H1 (cell line): Measurements from ENCODE around the gene DBNL. TPM values are rescaled to one million over a fixed set of nuclear protein-coding genes. Genes with fewer than 3 reads are reported as not detected.
A peak's percentile ranks its signal among the peaks of the same experiment; 100 is the strongest.
"Not testable (repeated sequence)": the region's sequence is repeated elsewhere in the genome, so short reads cannot be mapped to it uniquely, and the experiment has no call there.

Experiments used
- CTCF ChIA-PET: fragments of 300-600 bp; sonication (Branson Sonifier 250); formaldehyde crosslinking; loops from one replicate; lab custom pipeline; 2021; ENCODE audit not compliant: partially characterized antibody; lab: Charles Lee
- POLR2A ChIA-PET: fragments of 300-600 bp; sonication (Branson Sonifier 250); formaldehyde crosslinking; loops from one replicate; lab custom pipeline; 2021; ENCODE audit warnings: inconsistent platforms; ENCODE audit not compliant: partially characterized antibody; lab: Charles Lee
- DNase-seq, 2 experiments: peaks; one replicate each; pipeline versions ENCODE4 v3.0.0 to v3.0.0-alpha.2; 2010 to 2022; ENCODE audit warnings: low spot score in 2 of 2, low read depth in 1 of 2, mixed read lengths in 1 of 2
- FAIRE-seq: peaks from 2 replicates; lab custom pipeline; 2011; peaks lifted over from hg19 to GRCh38; lab: Jason Lieb, UNC
- H2AFZ ChIP-seq: 2 replicates; pipeline ENCODE4 v1.8.1; 2012; ENCODE audit warnings: low read length, inconsistent platforms
- H2AK5ac ChIP-seq: 2 replicates; pipeline ENCODE4 v1.6.1; 2013; ENCODE audit warnings: low read depth, low read length
- H2BK120ac ChIP-seq: replicated peaks from 2 replicates; pipeline ENCODE3; 2013; ENCODE audit warnings: low read depth, low read length, inconsistent platforms
- H2BK12ac ChIP-seq: 2 replicates; pipeline ENCODE4 v1.6.1; 2013; ENCODE audit warnings: low read depth, low read length
- H2BK15ac ChIP-seq: 2 replicates; pipeline ENCODE4 v1.6.1; 2013; ENCODE audit warnings: low read length
- H2BK20ac ChIP-seq: 2 replicates; pipeline ENCODE4 v1.6.1; 2013; ENCODE audit warnings: low read length
- H2BK5ac ChIP-seq: 2 replicates; pipeline ENCODE4 v1.6.1; 2013; ENCODE audit warnings: low read depth, low read length
- H3K14ac ChIP-seq: 2 replicates; pipeline ENCODE4 v1.6.1; 2013; ENCODE audit warnings: inconsistent platforms; ENCODE audit not compliant: insufficient read length
- H3K18ac ChIP-seq: 2 replicates; pipeline ENCODE4 v1.6.1; 2013; ENCODE audit warnings: low read length; ENCODE audit errors: extremely low read depth
- H3K23ac ChIP-seq: 2 replicates; pipeline ENCODE4 v1.6.1; 2013; ENCODE audit warnings: inconsistent platforms; ENCODE audit not compliant: insufficient read length
- H3K23me2 ChIP-seq: 2 replicates; pipeline ENCODE4 v1.6.1; 2013; ENCODE audit warnings: low read depth, low read length
- H3K27ac ChIP-seq: 2 replicates; pipeline ENCODE4 v1.6.1; 2011; ENCODE audit warnings: low read depth, low read length, inconsistent platforms
- H3K27me3 ChIP-seq, 4 experiments: replicated peaks in 1 of 4; 1 replicate in 1 of 4; 2 replicates in 3 of 4; pipeline versions ENCODE4 v1.6.1 to v1.8.1; 2011 to 2013; ENCODE audit warnings: low read length in 3 of 4, mild to moderate bottlenecking in 3 of 4, inconsistent platforms in 2 of 4, mixed read lengths in 2 of 4, moderate library complexity in 1 of 4; ENCODE audit not compliant: control insufficient read depth in 3 of 4, insufficient read depth in 3 of 4; ENCODE audit errors: extremely low read depth in 1 of 4
- H3K36me3 ChIP-seq, 4 experiments: 2 replicates each; pipeline versions ENCODE4 v1.6.1 to v1.8.1; 2011 to 2013; ENCODE audit warnings: mild to moderate bottlenecking in 4 of 4, low read length in 3 of 4, moderate library complexity in 2 of 4, control low read depth in 1 of 4, inconsistent platforms in 1 of 4; ENCODE audit not compliant: insufficient read depth in 4 of 4, control insufficient read depth in 2 of 4
- H3K4ac ChIP-seq: replicated peaks from 2 replicates; pipeline ENCODE3; 2013; ENCODE audit warnings: low read length, low read depth, mixed read lengths, inconsistent platforms; ENCODE audit not compliant: insufficient read length
- H3K4me1 ChIP-seq, 4 experiments: replicated peaks in 1 of 4; 1 replicate in 1 of 4; 2 replicates in 3 of 4; pipeline versions ENCODE4 v1.6.1 to v1.8.1; 2011 to 2013; ENCODE audit warnings: low read length in 3 of 4, inconsistent platforms in 2 of 4, mixed read lengths in 1 of 4; ENCODE audit not compliant: insufficient read depth in 4 of 4, control insufficient read depth in 3 of 4
- H3K4me2 ChIP-seq, 2 experiments: 2 replicates each; pipeline versions ENCODE4 v1.6.1 to v1.8.1; 2011 to 2013; ENCODE audit warnings: low read depth in 2 of 2, low read length in 2 of 2, control low read depth in 1 of 2, inconsistent platforms in 1 of 2, mild to moderate bottlenecking in 1 of 2; ENCODE audit not compliant: insufficient read depth in 1 of 2
- H3K4me3 ChIP-seq, 4 experiments: fragments of 200-600, 300-600 bp in 1 of 4; sonication (generic), shearing (Covaris generic), sonication (Bioruptor Twin) in 1 of 4; 2 replicates each; pipeline versions ENCODE4 v1.5.1 to v1.8.1; 2011 to 2016; ENCODE audit warnings: low read length in 4 of 4, low read depth in 3 of 4, control low read depth in 2 of 4, inconsistent platforms in 2 of 4, mild to moderate bottlenecking in 2 of 4, mixed read lengths in 1 of 4, moderate library complexity in 1 of 4; ENCODE audit not compliant: insufficient read depth in 2 of 4; ENCODE audit errors: extremely low read depth in 1 of 4
- H3K56ac ChIP-seq: replicated peaks from 2 replicates; pipeline ENCODE3; 2013; ENCODE audit warnings: low read depth, mild to moderate bottlenecking, mixed read lengths, low read length, inconsistent platforms; ENCODE audit not compliant: insufficient read length
- H3K79me1 ChIP-seq: 2 replicates; pipeline ENCODE4 v1.6.1; 2013; ENCODE audit warnings: low read depth, low read length, control low read depth
- H3K79me2 ChIP-seq, 2 experiments: 2 replicates each; pipeline versions ENCODE4 v1.6.1 to v1.8.1; 2012 to 2013; ENCODE audit warnings: low read length in 2 of 2, mild to moderate bottlenecking in 2 of 2, inconsistent platforms in 1 of 2; ENCODE audit not compliant: insufficient read depth in 2 of 2, control insufficient read depth in 1 of 2
- H3K9ac ChIP-seq, 4 experiments: replicated peaks in 1 of 4; 1 replicate in 1 of 4; 2 replicates in 3 of 4; pipeline versions ENCODE4 v1.6.1 to v1.8.1; 2011 to 2013; ENCODE audit warnings: low read depth in 3 of 4, low read length in 3 of 4, control low read depth in 2 of 4, mild to moderate bottlenecking in 2 of 4, moderate library complexity in 2 of 4, inconsistent platforms in 1 of 4; ENCODE audit errors: extremely low read depth in 1 of 4
- H3K9me3 ChIP-seq, 2 experiments: 2 replicates each; pipeline versions ENCODE4 v1.6.1 to v1.8.1; 2012 to 2013; ENCODE audit warnings: mild to moderate bottlenecking in 2 of 2, moderate library complexity in 2 of 2, control low read depth in 1 of 2, inconsistent platforms in 1 of 2, low read depth in 1 of 2, low read length in 1 of 2, mixed read lengths in 1 of 2; ENCODE audit not compliant: insufficient read depth in 2 of 2
- H4K20me1 ChIP-seq, 2 experiments: replicated peaks in 1 of 2; 2 replicates each; pipeline versions ENCODE3 to v1.8.1; 2011 to 2013; ENCODE audit warnings: inconsistent platforms in 2 of 2, low read length in 2 of 2, mild to moderate bottlenecking in 1 of 2; ENCODE audit not compliant: insufficient read depth in 2 of 2, control insufficient read depth in 1 of 2
- H4K5ac ChIP-seq: 2 replicates; pipeline ENCODE4 v1.6.1; 2013; ENCODE audit warnings: low read length, low read depth, mixed read lengths, inconsistent platforms; ENCODE audit not compliant: insufficient read length
- H4K8ac ChIP-seq: 2 replicates; pipeline ENCODE4 v1.8.0; 2013; ENCODE audit warnings: mild to moderate bottlenecking, moderate library complexity, low read length, inconsistent platforms; ENCODE audit not compliant: insufficient read depth; ENCODE audit errors: extremely low read depth
- H4K91ac ChIP-seq: replicated peaks from 2 replicates; pipeline ENCODE3; 2013; ENCODE audit warnings: low read length, mixed read lengths, inconsistent platforms; ENCODE audit not compliant: insufficient read length
- WGBS, 2 experiments: shearing (Covaris generic) in 1 of 2; methylation state at CpG; one replicate each; pipeline versions ENCODE4 v1.1.6 to v1.1.7; 2013 to 2015; ENCODE audit warnings: low lambda C conversion rate in 2 of 2, mixed read lengths in 2 of 2, inconsistent platforms in 1 of 2, low coverage in 1 of 2, missing lambda C conversion rate in 1 of 2; ENCODE audit not compliant: insufficient replicate concordance in 2 of 2, insufficient coverage in 1 of 2, insufficient read length in 1 of 2; ENCODE audit errors: extremely low coverage in 1 of 2, missing lambda C conversion rate in 1 of 2; 5-methylcytosine and 5-hydroxymethylcytosine counted together
- polyA plus RNA-seq, 7 experiments: library from polyadenylated mRNA; depleted of rRNA in 3 of 7; stranded (reverse) in 5 of 7; unstranded in 2 of 7; fragments of >200 nt in 5 of 7; fragments of 200-250 nt in 2 of 7; gene quantifications; 1 replicate in 5 of 7; 2 replicates in 1 of 7; 4 replicates in 1 of 7; pipeline versions ENCODE4 v1.2.1 to v1.2.3, GENCODE V29; 2011 to 2013; ENCODE audit warnings: missing spikeins in 2 of 7, mixed read lengths in 2 of 7
- total RNA-seq: library from RNA; stranded (reverse); fragmentation: NEBNext Ultra II Directional; extraction: Animal tissue kit (Norgen Biotek cat#: 25700); gene quantifications from 2 replicates; pipeline ENCODE4 v1.2.1, GENCODE V29; 2021

Gene DBNL
- total and polyA plus RNA-seq, 2 of the 8 experiments (the other 6 are each of a cell fraction or from before 2014, with no cell fraction given) = 30.9 to 56.6 TPM

DNA sequence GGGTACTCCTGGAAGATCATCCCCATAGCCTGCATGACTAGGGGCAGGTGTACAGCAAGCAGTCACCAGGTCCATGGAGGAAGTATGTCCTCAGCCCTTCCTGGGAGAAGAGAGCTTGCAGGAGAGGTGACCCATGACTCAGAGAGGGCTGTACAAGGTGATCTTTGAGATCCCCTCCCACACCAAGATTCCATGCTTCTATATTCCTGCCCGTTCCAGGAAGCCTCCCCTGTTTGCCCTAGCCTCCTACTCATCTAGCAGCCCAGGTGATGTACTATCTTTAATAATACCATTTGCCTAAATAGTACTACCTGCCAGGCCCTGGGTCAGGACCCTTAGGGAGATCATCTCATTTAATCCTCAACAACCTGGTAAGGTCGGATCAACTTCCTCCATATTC is 6.6 kb upstream of the DBNL start:
- H3K36me3 ChIP-seq, H4K91ac ChIP-seq, H3K27me3 ChIP-seq, H3K79me2 ChIP-seq, H3K9ac ChIP-seq, H3K4ac ChIP-seq, H3K27ac ChIP-seq, H3K4me2 ChIP-seq, H3K14ac ChIP-seq, DNase-seq, H2BK15ac ChIP-seq, H4K5ac ChIP-seq, H4K20me1 ChIP-seq, H2AK5ac ChIP-seq, H2AFZ ChIP-seq, H2BK20ac ChIP-seq, H2BK5ac ChIP-seq, H2BK120ac ChIP-seq, H3K4me1 ChIP-seq, H2BK12ac ChIP-seq, H3K4me3 ChIP-seq, H3K79me1 ChIP-seq, H4K8ac ChIP-seq, H3K18ac ChIP-seq, H3K56ac ChIP-seq, POLR2A ChIA-PET, H3K9me3 ChIP-seq, H3K23me2 ChIP-seq, FAIRE-seq, H3K23ac ChIP-seq: not testable (repeated sequence)
- CTCF ChIA-PET = interaction anchor here (0.7 kb wide), 1 partner anchor 25 kb away, joined by 3 read pairs; no protein-coding TSS in a partner anchor
- 88% methylated on average over 2 of the region's 2 CpGs; no CpG with 5 or more reads in 1 of the 2 experiments for WGBS, 2 experiments

DNA sequence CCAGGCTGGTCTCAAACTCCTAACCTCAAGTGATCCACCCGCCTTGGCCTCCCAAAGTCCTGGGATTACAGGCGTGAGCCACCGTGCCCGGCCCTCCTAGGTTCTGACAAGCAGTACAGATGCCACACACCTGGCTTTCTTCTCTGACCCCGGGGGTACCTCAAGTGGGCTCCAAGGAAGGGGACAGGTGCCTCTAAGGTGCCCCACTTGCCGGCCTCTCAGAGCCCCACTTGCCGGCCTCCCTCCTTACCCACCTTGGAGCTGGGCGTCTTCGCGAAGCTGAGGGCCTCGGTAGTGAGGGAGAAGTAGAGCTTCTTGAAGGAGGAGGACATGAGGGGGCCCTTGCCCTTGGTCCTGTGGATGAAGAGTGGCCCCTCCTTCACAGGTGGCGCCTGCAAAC is 5.9 kb upstream of the DBNL start:
- H2AK5ac ChIP-seq, H3K36me3 ChIP-seq, H2BK12ac ChIP-seq, H3K18ac ChIP-seq, H2BK15ac ChIP-seq, H3K79me1 ChIP-seq, H4K5ac ChIP-seq, H3K27ac ChIP-seq, H3K4me1 ChIP-seq, H3K4ac ChIP-seq, H3K23me2 ChIP-seq, H3K23ac ChIP-seq, H4K8ac ChIP-seq, H3K14ac ChIP-seq, H2AFZ ChIP-seq, H2BK20ac ChIP-seq, H3K9ac ChIP-seq, H3K27me3 ChIP-seq, H3K9me3 ChIP-seq, H2BK5ac ChIP-seq, FAIRE-seq, CTCF ChIA-PET, H4K20me1 ChIP-seq, H4K91ac ChIP-seq, H3K56ac ChIP-seq, H3K4me3 ChIP-seq, H3K79me2 ChIP-seq, POLR2A ChIA-PET, DNase-seq, H2BK120ac ChIP-seq: not testable (repeated sequence)
- peak overlapping the region in 1 of 2 experiments; percentile 72; a peak in 1 of 4 replicates for H3K4me2 ChIP-seq
- 42% methylated on average over 6 of the region's 12 CpGs; no CpG with 5 or more reads in 1 of the 2 experiments for WGBS, 2 experiments
